IMR-90 (cell line): ENCODE data around the gene GRAMD1B. TPM values are rescaled to one million over a fixed set of nuclear protein-coding genes. Genes with fewer than 3 reads are reported as not detected.

Experiments
- ATAC-seq: fragments of 200-7000 bp; cut with Tn5 transposase; 2 replicates; pipeline ENCODE4 v1.9.1; 2020; ENCODE audit warnings: low read depth, mild to moderate bottlenecking, moderate library complexity
- BruUV-seq: library from RNA; stranded (reverse); fragments of 400-500 nt; replicated peaks from 2 replicates; lab custom pipeline; 2021; lab: Mats Ljungman, UMichigan
- CTCF ChIA-PET: fragments of 300-600 bp; formaldehyde crosslinking; extraction: SDS; loops from one replicate; lab custom pipeline; 2021; ENCODE audit warnings: antibody characterized with exemption; lab: Yijun Ruan, JAX
- POLR2A ChIA-PET: fragments of 300-600 bp; sonication (Branson Sonifier 250); formaldehyde crosslinking; loops from one replicate; lab custom pipeline; 2022; ENCODE audit warnings: antibody characterized with exemption; ENCODE audit not compliant: unreplicated experiment; lab: Charles Lee
- DNase-seq: peaks from one replicate; pipeline ENCODE4 v3.0.0; 2013
- H2AFZ ChIP-seq: replicated peaks from 2 replicates; pipeline ENCODE3; 2013; ENCODE audit warnings: low read length, mild to moderate bottlenecking; ENCODE audit not compliant: poor library complexity
- H2AK5ac ChIP-seq: 2 replicates; pipeline ENCODE4 v1.6.1; 2013; ENCODE audit warnings: low read depth, low read length, inconsistent platforms
- H2AK9ac ChIP-seq: replicated peaks from 2 replicates; pipeline ENCODE3; 2013; ENCODE audit warnings: mild to moderate bottlenecking, low read depth, low read length, moderate library complexity; ENCODE audit not compliant: poor library complexity
- H2BK120ac ChIP-seq: 2 replicates; pipeline ENCODE4 v1.6.1; 2013; ENCODE audit warnings: low read depth, low read length, inconsistent platforms
- H2BK15ac ChIP-seq: 3 replicates; pipeline ENCODE4 v1.6.1; 2013; ENCODE audit warnings: low read depth, low read length, inconsistent platforms
- H2BK20ac ChIP-seq: 2 replicates; pipeline ENCODE4 v1.6.1; 2013; ENCODE audit warnings: low read depth, mild to moderate bottlenecking, inconsistent platforms, low read length, moderate library complexity
- H2BK5ac ChIP-seq: 2 replicates; pipeline ENCODE4 v1.6.1; 2013; ENCODE audit warnings: mild to moderate bottlenecking, low read depth, low read length, inconsistent platforms; ENCODE audit not compliant: poor library complexity, severe bottlenecking
- H3K14ac ChIP-seq: replicated peaks from 2 replicates; pipeline ENCODE4 v1.6.1; 2013; ENCODE audit warnings: low read depth, low read length, inconsistent platforms
- H3K18ac ChIP-seq: 2 replicates; pipeline ENCODE4 v1.6.1; 2013; ENCODE audit warnings: low read depth, low read length, control low read depth
- H3K23ac ChIP-seq: 2 replicates; pipeline ENCODE4 v1.6.1; 2013; ENCODE audit warnings: low read depth, low read length, inconsistent platforms
- H3K27ac ChIP-seq: 2 replicates; pipeline ENCODE4 v1.5.1; 2013; ENCODE audit warnings: mild to moderate bottlenecking, control low read depth, low read length; ENCODE audit not compliant: insufficient read depth
- H3K27me3 ChIP-seq: 2 replicates; pipeline ENCODE4 v1.6.1; 2013; ENCODE audit warnings: low read length; ENCODE audit not compliant: control insufficient read depth, insufficient read depth
- H3K36me3 ChIP-seq: 2 replicates; pipeline ENCODE4 v1.6.1; 2013; ENCODE audit warnings: low read length, mixed read lengths; ENCODE audit not compliant: control insufficient read depth, insufficient read depth
- H3K4ac ChIP-seq: 2 replicates; pipeline ENCODE4 v1.6.1; 2013; ENCODE audit warnings: low read depth, low read length, inconsistent platforms
- H3K4me1 ChIP-seq: 2 replicates; pipeline ENCODE4 v1.6.1; 2013; ENCODE audit warnings: low read length, mixed read lengths; ENCODE audit not compliant: control insufficient read depth, insufficient read depth
- H3K4me2 ChIP-seq: 2 replicates; pipeline ENCODE4 v1.6.1; 2013; ENCODE audit warnings: low read depth, mild to moderate bottlenecking, control low read depth, low read length, moderate library complexity
- H3K4me3 ChIP-seq: 2 replicates; pipeline ENCODE4 v1.5.1; 2013; ENCODE audit warnings: low read depth, mild to moderate bottlenecking, control low read depth, low read length, moderate library complexity; ENCODE audit not compliant: insufficient read depth
- H3K56ac ChIP-seq: 2 replicates; pipeline ENCODE4 v1.6.1; 2013; ENCODE audit warnings: low read length, inconsistent platforms; ENCODE audit not compliant: insufficient read depth; ENCODE audit errors: extremely low read depth
- H3K79me1 ChIP-seq, 2 experiments: 2 replicates each; pipeline ENCODE4 v1.6.1; 2013; ENCODE audit warnings: low read length in 2 of 2, inconsistent platforms in 1 of 2, low read depth in 1 of 2
- H3K9ac ChIP-seq: 2 replicates; pipeline ENCODE4 v1.6.1; 2013; ENCODE audit warnings: low read depth, low read length, control low read depth
- H3K9me1 ChIP-seq: 2 replicates; pipeline ENCODE4 v1.6.1; 2013; ENCODE audit warnings: low read length, inconsistent platforms; ENCODE audit not compliant: insufficient read depth
- H3K9me3 ChIP-seq: 2 replicates; pipeline ENCODE4 v1.6.1; 2013; ENCODE audit warnings: low read length; ENCODE audit not compliant: control insufficient read depth, insufficient read depth
- H4K20me1 ChIP-seq: 2 replicates; pipeline ENCODE4 v1.6.1; 2013; ENCODE audit warnings: low read length, inconsistent platforms; ENCODE audit not compliant: insufficient read depth
- H4K5ac ChIP-seq: 2 replicates; pipeline ENCODE4 v1.6.1; 2013; ENCODE audit warnings: mild to moderate bottlenecking, low read depth, low read length, control low read depth
- H4K8ac ChIP-seq, 2 experiments: 2 replicates each; pipeline ENCODE4 v1.6.1; 2013; ENCODE audit warnings: low read depth in 2 of 2, low read length in 2 of 2, control low read depth in 1 of 2, inconsistent platforms in 1 of 2
- H4K91ac ChIP-seq: 2 replicates; pipeline ENCODE4 v1.6.1; 2013; ENCODE audit warnings: low read depth, low read length, inconsistent platforms; ENCODE audit not compliant: insufficient read depth
- CHD1 ChIP-seq: IDR thresholded peaks from 2 replicates; pipeline ENCODE4 v1.6.1; 2012; ENCODE audit warnings: low read depth, low read length, improper control_type of control experiment
- CTCF ChIP-seq: conservative IDR thresholded peaks from 2 replicates; pipeline ENCODE4 v1.5.1; 2012; ENCODE audit warnings: mild to moderate bottlenecking, low read depth, low read length, improper control_type of control experiment
- ELK1 ChIP-seq: fragments of 150-350 bp; IDR thresholded peaks from 2 replicates; pipeline ENCODE4 v1.6.1; 2016; ENCODE audit warnings: low read depth, mild to moderate bottlenecking, low read length, moderate library complexity, borderline replicate concordance
- FOS ChIP-seq: fragments of 150-350 bp; IDR thresholded peaks from 2 replicates; pipeline ENCODE4 v1.6.1; 2016; ENCODE audit warnings: low read depth, low read length
- MAFK ChIP-seq: IDR thresholded peaks from 2 replicates; pipeline ENCODE4 v1.6.1; 2012; ENCODE audit warnings: low read depth, low read length, improper control_type of control experiment
- NFE2L2 ChIP-seq: fragments of 150-350 bp; IDR thresholded peaks from 2 replicates; pipeline ENCODE4 v1.6.1; 2016; ENCODE audit warnings: low read depth, mild to moderate bottlenecking, low read length
- RFX5 ChIP-seq: IDR thresholded peaks from 2 replicates; pipeline ENCODE4 v1.8.0; 2012; ENCODE audit warnings: low read depth, mild to moderate bottlenecking, low read length, moderate library complexity
- SMC3 ChIP-seq: fragments of 150-350 bp; IDR thresholded peaks from 2 replicates; pipeline ENCODE4 v1.6.1; 2016; ENCODE audit warnings: low read depth, mild to moderate bottlenecking, antibody characterized with exemption, low read length, moderate library complexity
- USF2 ChIP-seq: fragments of 150-350 bp; IDR thresholded peaks from 2 replicates; pipeline ENCODE4 v1.6.1; 2017; ENCODE audit warnings: mild to moderate bottlenecking, antibody characterized with exemption, low read length, low read depth
- WGBS, 2 experiments: methylation state at CpG; one replicate each; pipeline versions ENCODE4 v1.1.5 to v1.1.7; 2013; ENCODE audit warnings: missing lambda C conversion rate in 2 of 2; ENCODE audit not compliant: insufficient read length in 1 of 2; ENCODE audit errors: extremely low coverage in 2 of 2; 5-methylcytosine and 5-hydroxymethylcytosine counted together
- dilution Hi-C: fragments of 300-500 bp; cut with HindIII; formaldehyde crosslinking; loops from one replicate; pipeline ENCODE4 v1.14.3; 2018; ENCODE audit warnings: low sequenced_read_pairs; ENCODE audit not compliant: unreplicated experiment
- in situ Hi-C: fragments of 300-500 bp; cut with MboI; formaldehyde crosslinking; loops from 3 replicates; pipeline ENCODE4 v1.14.3; 2019; ENCODE audit warnings: low sequenced_read_pairs, inconsistent platforms, mixed read lengths
- intact Hi-C: fragments of 100-400 bp; cut with micrococcal nuclease; formaldehyde crosslinking; loops from 2 replicates; pipeline ENCODE4 v1.10.0; 2022
- polyA plus RNA-seq, 3 experiments: library from polyadenylated mRNA; depleted of rRNA; stranded (reverse); fragments of >200 nt; gene quantifications; 2 replicates each; pipeline ENCODE4 v1.2.3, GENCODE V29; 2012; ENCODE audit warnings: low replicate concordance in 1 of 3
- total RNA-seq: library from RNA; depleted of rRNA; stranded (reverse); fragments of >200 nt; gene quantifications from 2 replicates; pipeline ENCODE4 v1.2.3, GENCODE V29; 2012

The GRAMD1B gene
- total and polyA plus RNA-seq, 2 of the 4 experiments (the other 2 are of a cell fraction), result 7.1 to 7.2 TPM

- no peak overlapping the region for H2AK5ac ChIP-seq
- no peak overlapping the region for H3K9ac ChIP-seq
- no peaks in the 10 kb centered on the region for H3K9me1 ChIP-seq
- H2BK15ac ChIP-seq, result no peak overlapping the region
- ATAC-seq (no peak), DNase-seq (no peak)
- H3K56ac ChIP-seq, result no peak overlapping the region
- H3K79me1 ChIP-seq, result no peaks in the 10 kb centered on the region
- no peak overlapping the region for H3K4me2 ChIP-seq
- no peak overlapping the region for H2BK20ac ChIP-seq
- no peak overlapping the region for H2BK5ac ChIP-seq
- H2BK120ac ChIP-seq, result no peak overlapping the region
- no peaks in the 10 kb centered on the region for H3K4me1 ChIP-seq
- no peak overlapping the region for H3K18ac ChIP-seq
- H3K14ac ChIP-seq, result no peak overlapping the region
- H2AFZ ChIP-seq, result no peak overlapping the region
- WGBS, 2 experiments, result no CpG with 5 or more reads among the region's 4 CpGs
- H3K4ac ChIP-seq, result no peak overlapping the region
- intact Hi-C loops, result no loop called here
- H3K27ac ChIP-seq, result no peak overlapping the region
- H4K20me1 ChIP-seq, result no peaks in the 10 kb centered on the region
- H3K9me3 ChIP-seq, result no peaks in the 10 kb centered on the region
- no peak overlapping the region for H3K23ac ChIP-seq
- H4K8ac ChIP-seq, result no peak overlapping the region
- TF ChIP-seq FOS (no peak), SMC3 (no peak), USF2 (no peak), RFX5 (no peak), ELK1 (no peak), CTCF (no peak), CHD1 (no peak), MAFK (no peak), NFE2L2 (no peak)
- H3K4me3 ChIP-seq, result no peak overlapping the region
- no peak overlapping the region for H4K91ac ChIP-seq
- no peak overlapping the region for H2AK9ac ChIP-seq
- no peaks in the 10 kb centered on the region for H3K36me3 ChIP-seq
- ChIA-PET POLR2A (no interaction called here), CTCF (no interaction called here)
- in situ Hi-C loops, result no loop called here
- H3K27me3 ChIP-seq, result peaks cover 44% of the 10 kb centered on the region
- no TSS peak for BruUV-seq
- H4K5ac ChIP-seq, result no peak overlapping the region
- dilution Hi-C loops, result no loop called here
These were observed 48.1 kb upstream of the GRAMD1B start for GRCh38 chr11:123381817-123382554.
